T-helper 2 cell treated with Interferon-gamma antibody and Interleukin-4, amounts not matched to agents 5 μg/mL and 100 μg/mL, for 36 hours (primary cell): Measurements from ENCODE around the gene HOXA9.

ENCODE experiments used
- DNase-seq: peaks from one replicate; pipeline ENCODE4 v3.0.0; 2021; ENCODE audit warnings: low spot score
- H3K27ac Mint-ChIP-seq: one replicate; pipeline ENCODE4 v1.8.0; 2021; ENCODE audit warnings: mild to moderate bottlenecking, mixed read lengths
- H3K27me3 Mint-ChIP-seq: one replicate; pipeline ENCODE4 v1.8.0; 2021; ENCODE audit warnings: low read depth, mixed read lengths
- H3K36me3 Mint-ChIP-seq: one replicate; pipeline ENCODE4 v1.8.0; 2021; ENCODE audit warnings: low read depth, mixed read lengths
- H3K4me1 Mint-ChIP-seq: one replicate; pipeline ENCODE4 v1.8.0; 2021; ENCODE audit warnings: low read depth, mixed read lengths
- H3K4me3 Mint-ChIP-seq: one replicate; pipeline ENCODE4 v1.8.0; 2022; ENCODE audit warnings: mild to moderate bottlenecking, moderate library complexity, mixed read lengths
- H3K9me3 Mint-ChIP-seq: one replicate; pipeline ENCODE4 v1.8.0; 2021; ENCODE audit warnings: mixed read lengths

The HOXA9 gene

DNA sequence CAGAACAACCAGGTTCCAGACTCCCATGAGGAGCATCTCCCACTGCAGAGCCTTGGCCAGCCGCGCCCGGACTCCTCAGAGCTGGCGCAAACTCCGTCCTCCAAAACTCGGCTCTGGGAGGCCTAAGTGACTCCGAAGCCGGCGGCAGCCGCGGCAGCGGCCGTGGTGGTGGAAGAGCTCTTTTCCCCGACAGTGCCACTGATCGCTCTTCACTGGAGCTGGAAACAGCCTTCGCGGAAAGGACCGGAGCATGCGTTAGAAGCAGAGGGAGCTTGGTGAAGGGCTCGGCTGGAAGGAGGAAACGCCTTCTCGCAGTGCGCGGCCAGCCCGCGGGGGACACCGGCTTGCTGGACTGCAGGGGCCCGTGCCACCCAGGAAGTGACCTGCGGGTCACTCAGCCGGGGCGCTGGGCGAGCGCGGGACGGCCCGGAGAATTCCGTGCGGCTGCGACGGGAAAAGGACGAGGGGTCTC is 39.5 kb upstream of the HOXA9 start:
- H3K4me1 Mint-ChIP-seq = no peaks in the 10 kb centered on the region
- H3K27ac Mint-ChIP-seq = no peak overlapping the region
- H3K4me3 Mint-ChIP-seq = no peak overlapping the region
- H3K27me3 Mint-ChIP-seq = peaks cover 94% of the 10 kb centered on the region
- H3K9me3 Mint-ChIP-seq = no peaks in the 10 kb centered on the region
- peaks cover 2% of the 10 kb centered on the region for H3K36me3 Mint-ChIP-seq
- DNase-seq = no peak

DNA sequence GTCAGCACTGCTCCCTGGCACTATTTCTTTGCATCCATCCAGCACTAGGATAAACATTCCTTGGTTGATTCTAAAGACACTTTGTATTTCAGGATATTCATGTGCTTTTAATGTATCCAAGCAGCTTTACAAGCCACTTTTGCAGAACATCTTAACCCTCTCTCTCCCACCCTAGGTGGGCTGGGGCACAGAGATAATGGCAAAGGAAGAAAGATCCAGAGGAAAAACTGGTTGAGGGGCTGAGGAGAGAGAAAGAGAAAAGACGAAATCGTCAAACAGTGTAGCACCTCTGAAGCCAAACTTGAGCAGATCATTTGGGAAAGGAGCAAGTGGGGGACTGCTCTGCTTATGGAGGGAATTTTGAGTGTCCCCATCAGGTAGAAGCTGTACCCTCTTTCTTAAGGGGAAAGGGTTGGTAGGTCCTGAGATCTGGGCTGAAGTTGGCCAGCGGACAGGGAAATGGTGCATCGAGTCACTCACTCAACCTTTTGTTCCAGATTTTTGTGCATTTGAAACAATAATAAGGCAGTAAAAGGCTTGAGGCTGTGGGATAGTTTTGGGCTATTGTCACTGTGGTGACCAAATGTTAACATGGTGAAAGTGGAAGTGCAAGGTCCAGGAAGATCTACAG is 38.7 kb upstream of the HOXA9 start:
- peaks cover 2% of the 10 kb centered on the region for H3K36me3 Mint-ChIP-seq
- no peak overlapping the region for H3K4me3 Mint-ChIP-seq
- H3K27me3 Mint-ChIP-seq = peaks cover 89% of the 10 kb centered on the region
- H3K4me1 Mint-ChIP-seq = no peaks in the 10 kb centered on the region
- no peak for DNase-seq
- no peak overlapping the region for H3K27ac Mint-ChIP-seq
- H3K9me3 Mint-ChIP-seq = no peaks in the 10 kb centered on the region

DNA sequence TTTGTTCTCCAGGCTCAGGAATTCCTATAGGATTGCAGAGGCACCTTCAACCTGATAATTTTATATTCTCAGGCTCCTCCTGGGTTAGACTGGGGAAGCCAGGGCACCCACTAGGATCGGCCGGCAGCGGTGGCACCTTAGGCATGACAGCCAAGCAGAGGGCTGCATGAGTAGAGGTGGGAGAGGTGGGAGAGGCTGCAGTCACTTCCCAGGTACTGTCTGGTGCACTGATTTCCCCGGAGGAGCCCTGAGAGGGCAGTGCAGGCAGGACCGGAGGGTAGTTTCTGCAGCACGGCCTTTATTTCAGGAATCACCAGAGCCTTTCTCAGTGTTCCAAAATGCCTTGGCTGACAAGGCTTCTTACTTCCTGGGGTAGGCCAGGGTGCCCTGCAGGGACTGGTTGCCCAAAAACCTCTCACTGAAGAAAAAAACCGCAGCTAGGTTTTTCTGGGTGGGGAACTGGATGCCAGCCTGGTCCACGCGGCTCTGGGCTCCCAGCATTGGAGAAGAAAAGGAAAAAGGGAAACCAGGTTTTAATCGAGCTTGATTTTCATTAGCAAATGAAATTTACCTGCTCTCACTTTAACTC is 38.1 kb upstream of the HOXA9 start:
- H3K27ac Mint-ChIP-seq = no peak overlapping the region
- H3K4me1 Mint-ChIP-seq = no peaks in the 10 kb centered on the region
- H3K27me3 Mint-ChIP-seq = peaks cover 89% of the 10 kb centered on the region
- H3K9me3 Mint-ChIP-seq = no peaks in the 10 kb centered on the region
- peaks cover 2% of the 10 kb centered on the region for H3K36me3 Mint-ChIP-seq
- H3K4me3 Mint-ChIP-seq = no peak overlapping the region
- DNase-seq = no peak

GRCh38 chr7:27202862-27203134 is 37.5 kb upstream of the HOXA9 start:
- peaks cover 90% of the 10 kb centered on the region for H3K27me3 Mint-ChIP-seq
- no peak overlapping the region for H3K4me3 Mint-ChIP-seq
- no peak for DNase-seq
- H3K27ac Mint-ChIP-seq = no peak overlapping the region
- H3K4me1 Mint-ChIP-seq = no peaks in the 10 kb centered on the region
- H3K9me3 Mint-ChIP-seq = no peaks in the 10 kb centered on the region
- H3K36me3 Mint-ChIP-seq = peaks cover 2% of the 10 kb centered on the region

GRCh38 chr7:27202018-27202861 is 36.9 kb upstream of the HOXA9 start:
- peaks cover 90% of the 10 kb centered on the region for H3K27me3 Mint-ChIP-seq
- H3K36me3 Mint-ChIP-seq = peaks cover 2% of the 10 kb centered on the region
- no peak for DNase-seq
- H3K27ac Mint-ChIP-seq = no peak overlapping the region
- no peaks in the 10 kb centered on the region for H3K4me1 Mint-ChIP-seq
- H3K4me3 Mint-ChIP-seq = no peak overlapping the region
- no peaks in the 10 kb centered on the region for H3K9me3 Mint-ChIP-seq

DNA sequence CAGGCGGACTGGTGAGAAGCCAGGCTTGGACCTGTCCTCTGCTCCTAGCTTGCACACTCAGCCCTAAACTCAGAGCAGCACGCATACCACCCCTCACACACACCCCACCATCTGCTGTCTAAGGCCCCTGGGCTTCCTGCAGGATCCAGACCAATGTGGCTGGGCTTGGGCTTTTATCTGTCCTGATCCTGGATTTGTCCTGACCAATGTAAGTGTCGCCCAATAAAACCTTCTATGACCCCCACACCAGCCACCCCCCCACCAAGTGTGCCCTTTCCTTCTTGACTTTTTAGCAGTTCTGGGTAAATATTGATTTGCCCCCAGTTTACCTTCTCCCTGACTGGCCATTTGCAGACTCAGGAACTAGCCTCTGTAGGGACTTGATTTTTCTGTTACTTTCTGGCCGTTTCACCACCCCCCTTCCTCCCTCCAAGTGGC is 36.3 kb upstream of the HOXA9 start:
- no peaks in the 10 kb centered on the region for H3K9me3 Mint-ChIP-seq
- no peak for DNase-seq
- H3K27ac Mint-ChIP-seq = no peak overlapping the region
- H3K4me1 Mint-ChIP-seq = no peaks in the 10 kb centered on the region
- H3K27me3 Mint-ChIP-seq = peaks cover 91% of the 10 kb centered on the region
- H3K36me3 Mint-ChIP-seq = peaks cover 2% of the 10 kb centered on the region
- no peak overlapping the region for H3K4me3 Mint-ChIP-seq

DNA sequence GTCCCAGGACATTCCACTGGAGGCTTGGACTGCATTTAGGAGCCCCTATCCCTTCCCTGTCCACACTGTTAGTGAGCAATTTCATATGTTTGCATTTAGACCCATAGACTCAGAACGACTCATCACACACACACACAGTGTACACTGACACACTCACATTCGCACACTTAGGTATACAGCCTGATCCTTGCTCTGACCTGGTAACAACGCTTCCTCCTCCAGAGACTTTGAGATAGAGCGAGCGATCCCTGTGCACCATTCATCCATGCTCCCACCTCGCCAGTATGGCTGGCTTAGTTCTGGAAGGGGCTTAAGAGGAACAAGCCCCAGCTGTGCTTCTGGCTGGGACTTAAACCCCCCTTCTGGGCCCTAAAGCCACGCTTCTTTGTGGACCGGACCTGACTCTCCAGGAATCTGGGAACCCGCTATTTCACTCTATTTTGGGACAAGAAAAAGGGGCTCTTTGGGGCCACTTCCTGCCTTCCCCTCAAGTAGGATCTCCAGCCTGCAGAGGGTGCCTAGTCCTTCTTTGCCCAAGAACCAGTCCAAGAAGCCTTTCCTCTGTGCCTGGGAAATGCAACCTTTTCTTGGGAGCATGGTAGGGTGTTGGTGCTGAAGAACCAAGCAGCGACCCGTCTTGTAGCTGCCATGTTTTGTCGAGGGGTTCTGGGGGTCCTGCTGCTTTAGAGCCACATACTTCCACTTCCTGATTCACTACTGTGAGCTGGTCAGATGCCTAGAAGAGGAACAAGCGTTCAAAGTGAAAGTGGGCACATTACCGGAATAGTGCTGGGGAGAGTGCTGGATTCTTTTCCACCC is 35.6 kb upstream of the HOXA9 start:
- peak overlapping the region; percentile 62 for H3K27ac Mint-ChIP-seq
- H3K27me3 Mint-ChIP-seq = peaks cover 89% of the 10 kb centered on the region
- peak overlapping the region; percentile 29 for H3K4me3 Mint-ChIP-seq
- no peaks in the 10 kb centered on the region for H3K9me3 Mint-ChIP-seq
- H3K4me1 Mint-ChIP-seq = no peaks in the 10 kb centered on the region
- no peak for DNase-seq
- peaks cover 2% of the 10 kb centered on the region for H3K36me3 Mint-ChIP-seq

DNA sequence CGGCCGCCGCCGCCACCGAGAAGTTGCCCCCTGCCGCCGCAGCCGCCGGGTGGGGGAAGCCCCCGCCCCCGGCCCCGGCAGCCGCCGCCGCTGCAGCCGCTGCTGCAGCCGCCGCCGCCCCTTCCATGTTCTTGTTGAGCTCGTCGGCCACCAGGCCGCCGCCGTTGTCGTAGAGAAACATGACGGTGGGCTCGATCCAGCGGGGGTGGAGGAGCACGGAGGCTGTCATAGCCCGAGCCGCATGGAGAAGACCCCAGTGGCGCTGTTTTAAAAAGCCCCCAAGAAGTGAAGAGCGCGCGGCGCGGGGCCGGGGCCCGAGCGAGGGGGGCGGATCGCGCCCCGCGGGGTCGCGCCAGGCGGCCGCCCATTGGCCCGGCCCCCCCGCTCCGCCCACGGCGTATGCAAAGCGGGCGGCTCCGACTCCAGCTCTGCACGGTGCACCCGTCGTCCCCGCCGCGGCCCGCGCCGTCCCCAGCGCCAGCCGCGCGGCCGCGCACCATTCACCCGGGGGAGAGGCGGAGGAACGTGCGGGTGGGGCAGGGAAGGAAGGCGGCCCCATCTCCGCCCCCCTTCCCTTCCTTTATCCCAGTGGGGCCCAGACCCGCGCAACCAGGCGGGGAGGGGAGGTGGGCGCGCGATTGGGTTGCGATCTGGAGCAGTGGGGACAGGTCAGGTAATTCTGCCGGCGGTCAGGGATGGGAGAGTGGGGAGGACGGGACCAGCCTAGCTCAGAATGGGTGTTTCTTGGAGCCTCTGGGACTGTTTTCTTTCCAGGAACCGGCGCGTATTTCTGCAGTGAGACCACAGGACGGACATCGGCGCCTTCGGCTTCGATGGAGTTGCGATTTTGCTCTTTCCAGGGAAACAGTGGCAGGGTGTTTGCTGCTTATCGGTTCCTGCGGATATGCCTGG is 34.8 kb upstream of the HOXA9 start, which contains the start of gene HOXA13:
HOXA13 (minus strand) TSS at position 243 of the 912 bp plus-strand sequence; CDS start at position 229, 14 bp downstream.
- Mint-ChIP-seq H3K27ac (peak within 1 kb of the TSS; percentile 62), H3K36me3 (peaks cover 2% of the 10 kb centered on the region), H3K27me3 (peaks cover 86% of the 10 kb centered on the region), H3K4me3 (peak within 1 kb of the TSS; percentile 36), H3K4me1 (no peaks in the 10 kb centered on the region), H3K9me3 (no peaks in the 10 kb centered on the region)
- DNase-seq = no peak

- Mint-ChIP-seq H3K36me3 (peaks cover 2% of the 10 kb centered on the region), H3K4me1 (no peaks in the 10 kb centered on the region), H3K27me3 (peaks cover 85% of the 10 kb centered on the region), H3K4me3 (peak overlapping the region; percentile 15), H3K27ac (no peak overlapping the region), H3K9me3 (no peaks in the 10 kb centered on the region)
- no peak for DNase-seq
Observed at GRCh38 chr7:27198871-27199801, 33.8 kb upstream of the HOXA9 start.

GRCh38 chr7:27198138-27198841 is 33.0 kb upstream of the HOXA9 start:
- Mint-ChIP-seq H3K4me1 (no peaks in the 10 kb centered on the region), H3K9me3 (no peaks in the 10 kb centered on the region), H3K27ac (peak overlapping the region; percentile 9), H3K27me3 (peaks cover 85% of the 10 kb centered on the region), H3K4me3 (no peak overlapping the region), H3K36me3 (peaks cover 2% of the 10 kb centered on the region)
- no peak for DNase-seq

- no peak for DNase-seq
- no peak overlapping the region for H3K4me3 Mint-ChIP-seq
- H3K27me3 Mint-ChIP-seq = peaks cover 82% of the 10 kb centered on the region
- no peak overlapping the region for H3K27ac Mint-ChIP-seq
- H3K9me3 Mint-ChIP-seq = no peaks in the 10 kb centered on the region
- no peaks in the 10 kb centered on the region for H3K4me1 Mint-ChIP-seq
- H3K36me3 Mint-ChIP-seq = peaks cover 2% of the 10 kb centered on the region
Observed at GRCh38 chr7:27197137-27198042, 32.1 kb upstream of the HOXA9 start.
